Mucosa of gallbladder (tissue), 1 donor: ENCODE results near the gene NELFA. TPM values are rescaled to one million over a fixed set of nuclear protein-coding genes. Genes with fewer than 3 reads are reported as not detected.

Source experiments
- DNase-seq: peaks from one replicate; pipeline ENCODE4 v3.0.0-alpha.2; 2020; ENCODE audit warnings: low spot score
- total RNA-seq: library from RNA; stranded (reverse); gene quantifications from one replicate; pipeline ENCODE4 v1.2.1, GENCODE V29; 2021
- donor health status: DM: no; HTN: no; CAD: no.

The NELFA gene
- 34.2 TPM for total RNA-seq

- DNase-seq: peak; percentile 96
Measured at GRCh38 chr4:2008921-2009650, at the start of gene NELFA. Gene NELFA, minus strand, starts transcription at chr4:2008974. Its CDS starts 15 bp downstream, at chr4:2008959.

DNA sequence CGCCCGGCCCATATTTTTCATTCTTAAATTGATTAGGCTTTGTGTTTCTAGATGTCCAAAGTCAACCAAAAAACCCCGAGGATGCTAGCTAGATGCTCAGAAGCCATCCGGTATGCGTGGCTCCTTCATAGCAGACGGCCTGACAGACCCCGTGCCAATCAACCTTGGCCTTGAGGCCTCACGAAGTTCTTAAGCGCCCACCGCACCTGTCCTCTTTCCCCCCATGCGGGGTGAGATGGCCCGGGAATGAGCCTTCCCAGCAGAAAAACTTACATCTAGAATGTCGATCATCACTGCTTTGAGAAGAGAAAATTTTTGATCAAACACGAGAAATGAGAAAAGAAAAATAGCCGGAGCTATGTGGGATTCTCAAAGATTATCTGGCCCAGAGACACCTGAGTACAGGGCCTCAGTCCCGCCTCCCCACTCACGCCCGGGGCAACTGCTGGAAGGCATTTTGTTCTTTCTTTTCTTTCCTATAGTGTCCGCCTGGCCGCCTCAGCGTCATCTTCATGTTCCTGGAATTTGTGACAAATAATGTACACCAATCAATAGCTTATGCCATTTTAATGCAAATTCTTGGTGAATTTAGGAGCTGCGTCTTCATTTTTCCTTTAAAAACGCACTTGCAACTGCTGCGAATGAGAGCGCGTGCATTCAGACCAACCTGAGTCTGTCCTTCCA, 48.8 kb upstream of the NELFA start:
- DNase-seq: no peak

DNA sequence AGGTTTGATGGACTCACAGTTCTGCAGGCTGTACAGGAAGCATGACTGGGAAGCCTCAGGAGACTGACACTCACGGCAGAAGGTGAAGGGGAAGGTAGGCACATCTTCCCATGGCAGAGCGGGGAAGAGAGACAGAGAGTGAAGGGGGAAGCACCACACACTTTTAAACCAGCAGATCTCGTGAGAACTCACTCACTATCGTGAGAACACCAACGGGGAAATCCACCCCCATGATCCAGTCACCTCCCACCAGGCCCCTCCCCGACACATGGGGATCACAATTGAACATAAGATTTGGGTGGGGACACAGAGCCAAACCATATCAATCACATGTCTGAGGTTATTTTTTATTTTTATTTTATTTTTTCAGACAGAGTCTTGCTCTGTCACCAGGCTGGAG, 45.4 kb upstream of the NELFA start:
- DNase-seq: no peak

- no peak for DNase-seq
Measured at GRCh38 chr4:2051086-2051485, 42.3 kb upstream of the NELFA start.

DNA sequence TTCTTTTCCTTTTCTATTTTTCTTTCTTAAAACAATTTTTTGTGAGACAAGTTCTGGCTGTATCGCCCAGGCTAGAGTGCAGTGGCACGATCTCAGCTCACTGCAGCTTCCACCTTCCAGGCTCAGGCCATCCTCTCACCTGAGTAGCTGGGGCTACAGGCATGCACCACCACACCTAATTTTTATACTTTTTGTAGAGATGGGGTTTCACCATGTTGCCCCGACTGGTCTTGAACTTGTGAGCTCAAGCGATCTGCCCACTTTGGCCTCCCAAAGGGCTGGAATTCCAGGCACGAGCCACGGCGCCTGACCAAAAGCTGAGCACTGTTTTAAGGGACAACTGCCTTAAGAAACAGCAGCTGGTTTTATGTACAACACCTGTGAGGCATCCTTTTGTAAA, 41.0 kb upstream of the NELFA start:
- DNase-seq: no peak

GRCh38 chr4:2049381-2049780, 40.6 kb upstream of the NELFA start:
- no peak for DNase-seq

GRCh38 chr4:2048831-2049230, 40.1 kb upstream of the NELFA start:
- no peak for DNase-seq

GRCh38 chr4:2047781-2048581, 39.2 kb upstream of the NELFA start:
- no peak for DNase-seq

GRCh38 chr4:2047031-2047660, 38.4 kb upstream of the NELFA start:
- no peak for DNase-seq

DNA sequence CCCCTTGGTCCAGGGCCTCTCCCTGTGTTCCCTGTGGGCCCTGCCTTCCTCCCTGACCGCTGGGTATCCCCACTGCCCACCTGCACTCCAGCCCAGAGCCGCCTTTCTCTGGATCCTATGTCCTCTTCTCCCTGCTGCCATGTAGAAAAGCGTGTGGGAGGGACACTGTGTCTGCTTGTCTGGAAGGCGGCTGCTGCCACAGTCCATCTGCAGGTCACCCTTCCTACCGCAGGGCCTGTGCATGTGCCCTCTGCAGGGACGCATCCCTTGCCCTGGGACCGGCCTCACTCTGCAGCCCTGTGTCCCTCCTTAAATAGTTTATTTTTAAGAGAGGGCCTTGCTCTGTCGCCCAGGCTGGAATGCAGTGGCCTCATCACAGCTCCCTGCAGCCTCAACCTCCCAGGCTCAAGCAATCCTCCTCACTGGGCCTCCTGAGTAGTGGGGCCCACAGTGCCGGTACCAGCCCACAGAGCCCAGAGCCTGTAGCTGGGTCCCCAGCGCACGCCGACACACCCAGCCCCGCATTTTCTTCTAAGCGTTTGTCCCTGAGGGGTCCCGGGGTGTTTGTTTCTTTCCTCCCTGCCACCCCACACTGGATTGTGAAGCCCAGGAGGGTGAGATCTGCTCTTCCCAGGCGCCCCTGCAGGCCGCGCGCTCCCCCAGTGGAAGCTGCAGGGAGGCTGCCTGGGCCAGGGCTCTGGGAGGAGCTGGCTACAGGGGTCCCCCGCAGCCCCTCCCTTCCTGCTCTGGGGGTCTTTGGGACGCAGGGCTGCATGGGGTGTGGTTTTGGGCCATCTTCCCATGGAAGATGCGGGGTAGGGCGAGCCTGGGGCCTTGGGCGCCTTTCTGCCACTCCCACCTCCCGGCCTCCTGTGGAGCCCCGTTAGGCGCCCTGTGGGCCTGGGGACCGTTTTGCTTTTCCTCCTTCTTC, 37.5 kb upstream of the NELFA start:
- DNase-seq: no peak

GRCh38 chr4:2045518-2045951, 36.8 kb upstream of the NELFA start:
- DNase-seq: no peak

DNA sequence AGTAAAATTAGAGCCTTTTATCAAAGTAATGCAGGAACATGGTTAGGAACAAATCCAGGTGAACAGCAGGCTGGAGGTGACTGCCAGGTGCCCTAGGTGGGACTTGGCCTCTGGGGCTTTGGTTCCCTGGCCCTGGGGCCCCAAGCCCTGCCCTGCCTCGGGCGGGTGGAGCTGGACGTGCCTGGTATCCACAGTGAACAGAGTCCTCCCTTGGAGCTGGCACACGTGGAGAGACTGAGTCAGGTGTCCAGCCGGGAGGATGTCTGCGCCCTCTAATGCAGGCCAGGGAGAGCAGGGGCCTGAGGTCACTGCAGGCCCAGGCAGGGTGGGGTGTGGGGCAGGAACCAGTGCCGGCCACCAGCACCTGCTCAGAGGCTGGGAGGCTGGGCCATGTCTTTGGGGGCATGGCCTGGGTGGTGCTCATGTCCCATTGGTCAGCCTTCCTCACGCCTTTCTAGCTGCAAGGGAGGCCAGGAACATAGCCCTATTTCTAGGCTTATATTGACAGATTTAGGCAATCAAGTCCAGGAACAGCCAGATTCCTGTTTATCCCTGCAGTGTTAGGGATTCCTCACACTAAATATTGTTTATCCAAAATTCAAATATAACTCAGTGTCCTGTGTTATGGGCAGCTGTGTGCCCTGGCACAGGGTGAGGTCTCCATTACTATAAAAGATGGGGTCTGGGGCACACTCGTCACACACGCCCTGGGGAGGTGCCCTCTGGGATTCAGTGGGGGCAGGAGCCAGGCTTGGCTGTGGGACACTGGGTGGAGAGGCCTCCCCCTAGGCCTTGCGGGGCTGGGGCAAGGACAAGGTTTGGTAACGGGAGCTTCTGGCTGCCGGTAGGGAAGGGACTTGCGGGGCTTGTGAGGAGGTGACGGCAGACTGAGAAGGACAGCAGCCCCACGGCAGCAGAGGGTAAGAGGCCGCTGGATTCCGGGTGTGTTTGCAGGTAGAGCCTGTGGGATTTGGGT, 36.1 kb upstream of the NELFA start:
- no peak for DNase-seq

GRCh38 chr4:2044119-2044485, 35.3 kb upstream of the NELFA start:
- DNase-seq: no peak

DNA sequence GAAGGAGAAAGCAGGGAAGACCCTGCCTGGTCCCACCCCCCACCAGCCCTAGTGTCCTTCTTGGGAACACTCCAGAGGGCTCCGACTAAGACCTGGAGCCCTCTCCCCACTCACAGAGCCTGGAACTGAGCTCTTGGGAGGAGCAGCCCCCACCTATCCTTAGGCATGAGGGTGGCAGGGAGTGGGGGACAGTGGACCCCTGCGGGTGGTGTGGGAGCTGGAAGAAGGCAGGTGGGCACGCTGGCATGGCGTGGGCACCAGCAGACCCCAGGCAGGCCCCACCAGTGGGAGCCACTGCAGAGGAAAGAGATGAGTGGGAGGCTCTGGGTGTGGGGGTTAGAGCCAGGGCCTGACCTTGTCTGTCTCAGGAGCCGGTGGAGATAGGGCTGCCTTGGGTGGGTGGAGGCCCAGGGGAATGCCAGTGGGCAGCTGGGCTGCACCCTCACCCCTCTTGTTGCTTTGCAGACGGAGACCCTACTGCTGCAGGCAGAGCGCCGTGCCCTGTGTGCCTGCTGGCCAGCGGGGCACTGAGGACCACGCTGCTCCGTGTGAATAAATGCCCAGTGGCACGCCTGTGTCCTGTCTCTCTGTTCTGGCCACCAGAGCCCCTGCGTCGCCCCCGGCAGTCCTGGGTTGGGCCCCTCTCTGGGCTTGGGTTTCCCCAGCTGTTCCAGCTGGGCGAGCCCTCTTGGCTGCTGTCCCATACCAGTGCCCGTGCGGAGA, 34.8 kb upstream of the NELFA start:
- no peak for DNase-seq

- no peak for DNase-seq
Measured at GRCh38 chr4:2042947-2043395, 34.2 kb upstream of the NELFA start.

- DNase-seq: no peak
Measured at GRCh38 chr4:2042204-2042946, 33.6 kb upstream of the NELFA start.

GRCh38 chr4:2041239-2042130, 32.7 kb upstream of the NELFA start:
- peak; percentile 80 for DNase-seq
